ENCODE measurements around the gene ZMIZ1.

DNA sequence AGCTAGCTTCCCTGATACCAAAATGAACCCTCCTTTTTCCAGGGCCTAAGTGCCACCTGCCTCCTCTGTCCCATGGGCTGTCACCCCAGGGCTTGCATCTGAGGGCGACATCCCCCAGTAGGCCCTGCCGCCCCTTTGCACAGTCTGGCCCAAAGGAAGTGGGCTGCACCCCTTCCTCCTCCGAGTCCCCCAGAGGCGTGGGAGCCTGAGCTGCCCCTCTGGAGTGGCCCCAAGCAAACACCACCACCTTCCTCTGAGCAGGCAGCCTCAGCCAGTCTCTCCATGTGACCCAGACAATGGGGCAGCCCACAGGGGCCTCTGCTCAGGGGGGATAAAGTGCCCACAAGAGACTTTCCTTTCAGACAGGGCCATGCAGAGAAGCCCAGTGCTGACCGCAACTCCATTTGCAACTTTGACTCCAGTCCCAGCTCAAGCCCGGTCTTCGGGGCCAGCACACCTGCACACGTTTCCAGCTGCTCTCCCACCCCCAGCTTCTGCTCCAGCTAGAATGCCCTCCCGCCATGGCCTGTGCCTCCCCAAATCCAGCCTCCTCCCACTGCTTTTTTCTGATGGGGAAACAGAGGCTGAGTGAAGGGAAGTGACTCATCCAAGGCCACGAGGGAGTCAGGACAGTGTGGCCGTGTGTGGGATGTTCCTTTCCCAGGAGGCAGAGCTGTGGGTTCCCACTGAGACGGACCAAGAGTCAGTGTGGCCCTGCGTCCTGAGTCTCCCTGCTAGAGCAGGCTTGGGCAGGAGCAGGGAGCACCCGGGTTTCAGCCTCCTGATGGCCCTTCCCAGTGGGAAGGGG, 111.9 kb downstream of the ZMIZ1 start:
- TF ChIP-seq, protein P1, sequence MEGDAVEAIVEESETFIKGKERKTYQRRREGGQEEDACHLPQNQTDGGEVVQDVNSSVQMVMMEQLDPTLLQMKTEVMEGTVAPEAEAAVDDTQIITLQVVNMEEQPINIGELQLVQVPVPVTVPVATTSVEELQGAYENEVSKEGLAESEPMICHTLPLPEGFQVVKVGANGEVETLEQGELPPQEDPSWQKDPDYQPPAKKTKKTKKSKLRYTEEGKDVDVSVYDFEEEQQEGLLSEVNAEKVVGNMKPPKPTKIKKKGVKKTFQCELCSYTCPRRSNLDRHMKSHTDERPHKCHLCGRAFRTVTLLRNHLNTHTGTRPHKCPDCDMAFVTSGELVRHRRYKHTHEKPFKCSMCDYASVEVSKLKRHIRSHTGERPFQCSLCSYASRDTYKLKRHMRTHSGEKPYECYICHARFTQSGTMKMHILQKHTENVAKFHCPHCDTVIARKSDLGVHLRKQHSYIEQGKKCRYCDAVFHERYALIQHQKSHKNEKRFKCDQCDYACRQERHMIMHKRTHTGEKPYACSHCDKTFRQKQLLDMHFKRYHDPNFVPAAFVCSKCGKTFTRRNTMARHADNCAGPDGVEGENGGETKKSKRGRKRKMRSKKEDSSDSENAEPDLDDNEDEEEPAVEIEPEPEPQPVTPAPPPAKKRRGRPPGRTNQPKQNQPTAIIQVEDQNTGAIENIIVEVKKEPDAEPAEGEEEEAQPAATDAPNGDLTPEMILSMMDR (IDR thresholded peaks at IDR 0.05) = no peak
- TF ChIP-seq POLR2AphosphoS5 (IDR thresholded peaks at IDR 0.05; ENCODE audit: low read depth, low read length) (no peak), SIN3A (IDR thresholded peaks at IDR 0.05; ENCODE audit: borderline replicate concordance, insufficient read depth, low read depth, low read length) (no peak)
